Measurements from ENCODE around the gene FAM181A. TPM values are rescaled to one million over a fixed set of nuclear protein-coding genes. Genes with fewer than 3 reads are reported as not detected.

FAM181A gene
- not detected in 2 replicates for total RNA-seq

DNA sequence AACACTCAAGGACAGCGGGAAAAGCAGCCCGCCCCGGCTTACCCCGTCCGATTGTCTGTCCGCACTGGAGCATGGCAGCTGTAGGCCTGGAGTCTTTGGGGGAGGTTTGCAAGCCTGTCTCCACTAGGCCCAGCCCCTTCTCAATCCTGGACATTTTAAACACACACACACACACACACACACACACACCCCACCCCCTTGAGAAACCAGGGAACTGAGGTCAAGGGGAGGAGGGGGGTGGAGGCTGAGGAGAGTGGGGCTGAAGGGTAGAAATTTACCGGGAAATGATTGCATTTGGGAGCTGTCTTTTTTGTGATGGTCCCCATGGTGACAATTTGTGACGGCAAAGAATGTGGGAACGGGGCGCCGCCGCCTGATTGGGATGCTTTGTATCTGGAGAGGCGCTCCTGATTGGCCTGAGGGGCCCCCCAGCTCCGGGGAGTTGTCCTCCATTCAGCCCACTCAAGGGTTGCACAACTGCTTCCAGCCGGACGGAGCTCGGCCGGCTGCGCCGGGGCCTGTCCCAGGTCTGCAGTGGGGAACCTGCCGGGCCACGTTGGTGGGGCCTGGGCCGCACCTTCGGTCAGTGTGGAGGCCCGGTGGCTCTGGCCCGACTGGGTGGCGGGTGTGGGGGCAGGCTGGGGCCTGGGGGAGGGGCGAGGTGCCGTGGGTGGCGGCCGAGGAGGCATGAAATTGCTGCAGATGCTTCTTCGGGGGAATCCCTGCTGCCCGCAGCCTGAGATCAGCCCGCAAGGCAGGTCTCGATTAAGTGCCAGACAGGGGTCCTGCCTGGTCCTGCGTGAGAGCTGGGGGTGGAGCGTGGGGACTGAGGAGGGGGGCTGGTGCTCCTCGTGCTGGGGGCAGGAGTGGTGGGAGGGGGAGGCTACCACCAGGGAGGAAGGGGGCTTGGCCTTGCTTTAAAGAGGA, at the start of gene FAM181A:
Gene FAM181A, plus strand, starts transcription at position 472 of the 927 bp plus-strand sequence. CDS start 942 bp downstream, outside the sequence.

DNA sequence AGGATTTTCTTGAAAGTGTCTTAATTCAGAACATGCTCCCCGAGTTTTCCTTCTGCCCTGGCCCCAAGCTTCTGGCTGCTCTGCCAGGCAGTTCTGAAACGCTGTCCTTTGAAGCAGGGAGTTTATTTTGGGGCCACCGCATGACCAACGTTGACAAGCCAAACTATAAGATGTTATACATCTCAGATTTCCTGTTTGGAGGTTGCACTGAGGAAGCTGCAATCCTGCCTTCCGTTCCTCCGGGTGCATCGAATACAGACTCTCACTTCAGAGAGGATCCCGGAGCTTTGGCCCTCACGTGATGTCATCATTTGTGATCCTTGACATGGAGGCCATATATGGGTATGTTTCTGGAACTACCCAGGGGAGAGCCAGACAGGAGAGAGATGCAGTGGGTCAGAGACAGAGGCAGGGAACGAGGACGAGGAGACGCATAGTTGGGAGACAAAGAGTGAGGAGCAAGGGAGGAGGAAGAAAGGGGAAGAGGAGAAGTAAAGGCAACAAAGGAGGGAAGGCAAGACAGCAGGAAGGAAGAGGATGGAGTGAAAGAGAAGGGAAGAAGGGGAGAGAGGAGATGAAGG, 49.4 kb downstream of the FAM181A start, which contains the start of gene ASB2:
Gene ASB2, minus strand, starts transcription at position 94 of the 581 bp plus-strand sequence. CDS start 12,031 bp downstream, outside the sequence.

Other genes with a start within 250 kb of the FAM181A start
- gene PRIMA1, start 138.9 kb upstream of the FAM181A start, total RNA-seq = not detected in 2 replicates
- gene ASB2, start 49.2 kb downstream of the FAM181A start, total RNA-seq = not detected in 2 replicates
- gene CCDC197, start 70.0 kb downstream of the FAM181A start, total RNA-seq = not detected in 2 replicates
- gene OTUB2, start 99.0 kb downstream of the FAM181A start, total RNA-seq = 0.81 and 0.98 TPM in 2 replicates
- gene DDX24, start 153.9 kb downstream of the FAM181A start, total RNA-seq = 99.5 and 120 TPM in 2 replicates
- gene IFI27L1, start 154.0 kb downstream of the FAM181A start, total RNA-seq = 9.2 and 15.6 TPM in 2 replicates
- gene IFI27, start 183.4 kb downstream of the FAM181A start, total RNA-seq = 6.8 and 24.6 TPM in 2 replicates
- 36.6 and 53.3 TPM in 2 replicates for gene IFI27L2, start 202.3 kb downstream of the FAM181A start, total RNA-seq
- not detected in 2 replicates for gene PPP4R4, start 247.0 kb downstream of the FAM181A start, total RNA-seq